Sigmoid colon (tissue), 7 donors: ENCODE results near the gene CCDC154. TPM values are rescaled to one million over a fixed set of nuclear protein-coding genes. Genes with fewer than 3 reads are reported as not detected.

Source experiments
- DNase-seq: peaks from one replicate; pipeline ENCODE4 v3.0.0-alpha.2; 2019
- H3K27ac ChIP-seq, 4 donors: fragments of 200-600 bp; sonication (generic); one replicate each; pipeline ENCODE4 v1.5.1; 2016 to 2019; ENCODE audit warnings: mild to moderate bottlenecking in 1 of 4
- H3K27me3 ChIP-seq, 3 donors: fragments of 200-600 bp; sonication (generic); one replicate each; pipeline ENCODE4 v1.5.1; 2019; ENCODE audit warnings: mild to moderate bottlenecking in 1 of 3
- H3K36me3 ChIP-seq, 4 donors: fragments of 200-600 bp; sonication (generic); one replicate each; pipeline ENCODE4 v1.5.1; 2016 to 2019
- H3K4me1 ChIP-seq, 4 donors: fragments of 200-600 bp; sonication (generic); one replicate each; pipeline ENCODE4 v1.5.1; 2017 to 2019
- H3K4me3 ChIP-seq, 4 donors: fragments of 200-600 bp; sonication (generic); one replicate each; pipeline ENCODE4 v1.5.1; 2017 to 2019; ENCODE audit warnings: mild to moderate bottlenecking in 2 of 4, moderate library complexity in 1 of 4
- H3K9me3 ChIP-seq, 4 donors: fragments of 200-600 bp in 3 of 4; sonication (generic) in 3 of 4; one replicate each; pipeline versions ENCODE4 v1.5.1 to v1.6.1; 2013 to 2019
- EP300 ChIP-seq, 4 donors: sonication (generic); formaldehyde crosslinking; IDR thresholded peaks; one replicate each; pipeline ENCODE4 v1.6.1; 2017; ENCODE audit warnings: antibody characterized with exemption in 4 of 4
- POLR2A ChIP-seq, 2 donors: fragments of 450-650 bp; IDR thresholded peaks; one replicate each; pipeline ENCODE4 v1.6.1; 2016; ENCODE audit warnings: antibody characterized with exemption in 2 of 2, mild to moderate bottlenecking in 2 of 2, moderate library complexity in 2 of 2
- POLR2AphosphoS5 ChIP-seq, 4 donors: sonication (generic); formaldehyde crosslinking; IDR thresholded peaks; one replicate each; pipeline ENCODE4 v1.6.1; 2017; ENCODE audit warnings: antibody characterized with exemption in 4 of 4
- WGBS, 2 donors: extraction: QIAGEN DNeasy Blood & Tissue Kit; methylation state at CpG; one replicate each; pipeline ENCODE4 v1.1.7; 2013; 5-methylcytosine and 5-hydroxymethylcytosine counted together
- intact Hi-C: fragments of 100-400 bp; cut with DNase I; formaldehyde crosslinking; loops from one replicate; pipeline ENCODE4 v1.15.1; 2023
- polyA plus RNA-seq, 3 donors: library from polyadenylated mRNA; stranded (reverse); fragments of 200-250 nt; gene quantifications; one replicate each; pipeline ENCODE4 v1.2.3, GENCODE V29; 2013
- total RNA-seq, 4 donors: library from RNA; depleted of rRNA; stranded (reverse); fragments of >200 nt; gene quantifications; one replicate each; pipeline ENCODE4 v1.1.0, GENCODE V29; 2016
- TF ChIP-seq, protein P1 (sequence below), 4 experiments: fragments of 450-650 bp in 3 of 4; fragments of 200-600 bp in 1 of 4; IDR thresholded peaks; one replicate each; pipeline ENCODE4 v1.5.1; 2016 to 2019; ENCODE audit warnings: antibody characterized with exemption in 4 of 4, mild to moderate bottlenecking in 3 of 4, moderate library complexity in 2 of 4
- donor health status: healthy with polysubstance abuse.
- donor health status: Bipolar disorder and iron deficiency.
- donor health status: healthy.

Gene CCDC154
- total and polyA plus RNA-seq, 7 donors, result 0.55 to 1.4 TPM; not detected in 5

DNA sequence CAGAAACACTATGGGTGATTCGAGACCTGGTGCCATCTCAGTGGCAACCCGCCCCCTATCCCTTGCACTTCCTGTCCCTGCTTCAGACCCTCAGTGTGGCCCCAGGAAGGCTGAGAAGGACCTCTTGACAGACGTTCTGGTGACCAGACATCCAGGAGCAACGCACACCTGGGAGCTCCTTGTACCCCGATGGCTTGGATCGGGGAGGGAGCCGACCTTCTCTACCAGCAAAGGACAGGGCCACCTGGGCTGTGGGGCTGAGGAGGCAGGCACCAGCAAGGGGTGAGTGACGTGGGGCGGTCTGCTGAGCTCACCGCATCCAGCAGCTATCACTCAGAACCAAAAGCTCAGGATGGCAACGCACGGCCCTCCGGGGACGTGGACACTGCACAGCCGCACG is 57.0 kb downstream of the CCDC154 start:
- no peak for TF ChIP-seq POLR2AphosphoS5 (IDR thresholded peaks at IDR 0.05)
- TF ChIP-seq EP300 (IDR thresholded peaks at IDR 0.05), result no peak
- no peak for TF ChIP-seq POLR2A (IDR thresholded peaks at IDR 0.05)
- TF ChIP-seq, protein P1, sequence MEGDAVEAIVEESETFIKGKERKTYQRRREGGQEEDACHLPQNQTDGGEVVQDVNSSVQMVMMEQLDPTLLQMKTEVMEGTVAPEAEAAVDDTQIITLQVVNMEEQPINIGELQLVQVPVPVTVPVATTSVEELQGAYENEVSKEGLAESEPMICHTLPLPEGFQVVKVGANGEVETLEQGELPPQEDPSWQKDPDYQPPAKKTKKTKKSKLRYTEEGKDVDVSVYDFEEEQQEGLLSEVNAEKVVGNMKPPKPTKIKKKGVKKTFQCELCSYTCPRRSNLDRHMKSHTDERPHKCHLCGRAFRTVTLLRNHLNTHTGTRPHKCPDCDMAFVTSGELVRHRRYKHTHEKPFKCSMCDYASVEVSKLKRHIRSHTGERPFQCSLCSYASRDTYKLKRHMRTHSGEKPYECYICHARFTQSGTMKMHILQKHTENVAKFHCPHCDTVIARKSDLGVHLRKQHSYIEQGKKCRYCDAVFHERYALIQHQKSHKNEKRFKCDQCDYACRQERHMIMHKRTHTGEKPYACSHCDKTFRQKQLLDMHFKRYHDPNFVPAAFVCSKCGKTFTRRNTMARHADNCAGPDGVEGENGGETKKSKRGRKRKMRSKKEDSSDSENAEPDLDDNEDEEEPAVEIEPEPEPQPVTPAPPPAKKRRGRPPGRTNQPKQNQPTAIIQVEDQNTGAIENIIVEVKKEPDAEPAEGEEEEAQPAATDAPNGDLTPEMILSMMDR (IDR thresholded peaks at IDR 0.05), result no peak
- H3K27me3 ChIP-seq, result no peaks in the 10 kb centered on the region
- 93 to 94% methylated on average over 16 of the region's 16 CpGs for WGBS, 2 donors
- H3K36me3 ChIP-seq, result peaks cover 27 to 70% (median 48%) of the 10 kb centered on the region in 4 donors
- H3K9me3 ChIP-seq, result no peaks in the 10 kb centered on the region
- intact Hi-C loops, result no loop called here
- H3K4me3 ChIP-seq, result no peak overlapping the region
- no peak for DNase-seq
- H3K4me1 ChIP-seq, result no peaks in the 10 kb centered on the region
- no peak overlapping the region for H3K27ac ChIP-seq

DNA sequence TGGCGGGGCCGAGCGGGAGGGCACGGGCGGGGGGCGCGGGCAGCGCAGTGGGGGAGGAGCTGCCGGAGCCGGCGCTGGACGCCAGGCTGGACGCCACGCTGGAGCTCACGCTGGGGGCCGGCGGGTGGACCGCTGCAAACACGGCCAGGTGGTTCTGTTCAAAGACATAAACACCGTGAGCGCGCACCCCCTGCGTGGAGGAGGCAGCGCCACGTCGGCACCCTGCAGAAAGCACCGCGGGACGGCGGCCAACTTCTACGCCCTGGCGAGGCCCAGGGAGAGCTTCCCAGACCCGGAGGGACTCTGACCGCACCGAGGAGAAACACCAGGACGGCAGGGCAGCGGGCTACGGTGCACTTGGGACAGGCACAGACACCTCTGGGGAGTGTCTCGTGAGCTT is 59.1 kb downstream of the CCDC154 start:
- no peaks in the 10 kb centered on the region for H3K27me3 ChIP-seq
- H3K36me3 ChIP-seq, result peaks cover 19 to 68% (median 40%) of the 10 kb centered on the region in 4 donors
- no peak overlapping the region for H3K27ac ChIP-seq
- WGBS, 2 donors, result 97% methylated on average over 39 of the region's 39 CpGs
- no peaks in the 10 kb centered on the region for H3K9me3 ChIP-seq
- no peaks in the 10 kb centered on the region for H3K4me1 ChIP-seq
- DNase-seq, result no peak
- intact Hi-C loops, result no loop called here
- TF ChIP-seq POLR2A (IDR thresholded peaks at IDR 0.05) (no peak), POLR2AphosphoS5 (IDR thresholded peaks at IDR 0.05) (no peak), EP300 (IDR thresholded peaks at IDR 0.05) (no peak)
- TF ChIP-seq, protein P1 (IDR thresholded peaks at IDR 0.05), result no peak
- no peak overlapping the region for H3K4me3 ChIP-seq

Other genes starting within 250 kb of the CCDC154 start
- gene TPSG1, start 219.3 kb downstream of the CCDC154 start, total RNA-seq, result 1 to 10 TPM in 1 of 4 donors, not detected in 3; 1.4 TPM
- gene TPSG1, start 219.3 kb downstream of the CCDC154 start, polyA plus RNA-seq, result 10 to 100 TPM; 21.5 to 73.9 (median 59.9) TPM
- gene TPSB2, start 214.4 kb downstream of the CCDC154 start, total RNA-seq, result 100 to 1,000 TPM in 1 of 4 donors, 10 to 100 TPM in 3; 12.2 to 182 (median 17.6) TPM
- gene TPSB2, start 214.4 kb downstream of the CCDC154 start, polyA plus RNA-seq, result 10 to 100 TPM in 2 of 3 donors, 1 to 10 TPM in 1; 7.9 to 27.6 (median 11.0) TPM
- 100 to 1,000 TPM in 1 of 4 donors, 10 to 100 TPM in 3; 10.2 to 118 (median 17.3) TPM for gene TPSAB1, start 203.9 kb downstream of the CCDC154 start, total RNA-seq
- 10 to 100 TPM in 1 of 3 donors, 1 to 10 TPM in 2; 5.1 to 25.2 (median 8.9) TPM for gene TPSAB1, start 203.9 kb downstream of the CCDC154 start, polyA plus RNA-seq
- gene TPSD1, start 188.5 kb downstream of the CCDC154 start, total RNA-seq, result 1 to 10 TPM in 1 of 4 donors, not detected in 3; 5.3 TPM
- gene TPSD1, start 188.5 kb downstream of the CCDC154 start, polyA plus RNA-seq, result 1 to 10 TPM in 1 of 3 donors, under 1 TPM in 1, not detected in 1; 0.71 to 1.2 TPM
- 10 to 100 TPM; 44.0 to 95.3 (median 61.5) TPM for gene UBE2I, start 134.9 kb downstream of the CCDC154 start, total RNA-seq
- 10 to 100 TPM; 38.4 to 85.1 (median 45.3) TPM for gene UBE2I, start 134.9 kb downstream of the CCDC154 start, polyA plus RNA-seq
- gene BAIAP3, start 110.9 kb downstream of the CCDC154 start, total RNA-seq, result 1 to 10 TPM in 3 of 4 donors, not detected in 1; 1.1 to 1.8 (median 1.6) TPM
- gene BAIAP3, start 110.9 kb downstream of the CCDC154 start, polyA plus RNA-seq, result 1 to 10 TPM in 2 of 3 donors, under 1 TPM in 1; 0.60 to 5.5 (median 1.8) TPM
- gene TSR3, start 92.7 kb downstream of the CCDC154 start, total RNA-seq, result 100 to 1,000 TPM in 2 of 4 donors, 10 to 100 TPM in 2; 83.4 to 107 (median 98.3) TPM
- 10 to 100 TPM; 59.0 to 69.1 (median 66.9) TPM for gene TSR3, start 92.7 kb downstream of the CCDC154 start, polyA plus RNA-seq
- gene GNPTG, start 92.6 kb downstream of the CCDC154 start, total RNA-seq, result 10 to 100 TPM; 42.1 to 60.1 (median 43.7) TPM
- gene GNPTG, start 92.6 kb downstream of the CCDC154 start, polyA plus RNA-seq, result 10 to 100 TPM; 28.0 to 46.0 (median 30.6) TPM
- gene UNKL, start 29.9 kb downstream of the CCDC154 start, total RNA-seq, result 10 to 100 TPM; 19.6 to 29.1 (median 20.7) TPM
- 10 to 100 TPM in 2 of 3 donors, 1 to 10 TPM in 1; 2.1 to 13.0 (median 10.8) TPM for gene UNKL, start 29.9 kb downstream of the CCDC154 start, polyA plus RNA-seq
- gene UQCC4, start 23.8 kb downstream of the CCDC154 start, total RNA-seq, result 10 to 100 TPM in 3 of 4 donors, 1 to 10 TPM in 1; 8.3 to 17.4 (median 15.6) TPM
- gene UQCC4, start 23.8 kb downstream of the CCDC154 start, polyA plus RNA-seq, result 10 to 100 TPM; 25.8 to 32.6 (median 27.0) TPM
- not detected for gene PERCC1, start 13.5 kb downstream of the CCDC154 start, total RNA-seq
- under 1 TPM in 1 of 3 donors, not detected in 2; 0.07 TPM for gene PERCC1, start 13.5 kb downstream of the CCDC154 start, polyA plus RNA-seq
- 10 to 100 TPM; 31.0 to 78.7 (median 42.2) TPM for gene CLCN7, start 30.5 kb upstream of the CCDC154 start, total RNA-seq
- gene CLCN7, start 30.5 kb upstream of the CCDC154 start, polyA plus RNA-seq, result 10 to 100 TPM in 1 of 3 donors, 1 to 10 TPM in 2; 4.2 to 55.4 (median 5.5) TPM
- not detected for gene PTX4, start 44.4 kb upstream of the CCDC154 start, total RNA-seq
- not detected for gene PTX4, start 44.4 kb upstream of the CCDC154 start, polyA plus RNA-seq
- 10 to 100 TPM; 12.5 to 31.3 (median 18.1) TPM for gene TELO2, start 48.8 kb upstream of the CCDC154 start, total RNA-seq
- gene TELO2, start 48.8 kb upstream of the CCDC154 start, polyA plus RNA-seq, result 10 to 100 TPM; 10.4 to 60.3 (median 12.0) TPM
- gene TMEM204, start 89.1 kb upstream of the CCDC154 start, total RNA-seq, result 10 to 100 TPM; 38.0 to 46.0 (median 42.3) TPM
- 10 to 100 TPM in 2 of 3 donors, 1 to 10 TPM in 1; 2.5 to 16.2 (median 15.7) TPM for gene TMEM204, start 89.1 kb upstream of the CCDC154 start, polyA plus RNA-seq
- 10 to 100 TPM in 3 of 4 donors, 1 to 10 TPM in 1; 9.2 to 36.8 (median 16.8) TPM for gene IFT140, start 167.5 kb upstream of the CCDC154 start, total RNA-seq
- 10 to 100 TPM in 1 of 3 donors, 1 to 10 TPM in 2; 3.7 to 10.2 (median 4.8) TPM for gene IFT140, start 167.5 kb upstream of the CCDC154 start, polyA plus RNA-seq
- 10 to 100 TPM in 1 of 4 donors, 1 to 10 TPM in 3; 6.4 to 24.6 (median 8.0) TPM for gene CRAMP1, start 167.8 kb upstream of the CCDC154 start, total RNA-seq
- 10 to 100 TPM in 1 of 3 donors, 1 to 10 TPM in 2; 2.4 to 13.5 (median 2.5) TPM for gene CRAMP1, start 167.8 kb upstream of the CCDC154 start, polyA plus RNA-seq
- gene JPT2, start 233.7 kb upstream of the CCDC154 start, total RNA-seq, result 10 to 100 TPM; 12.4 to 18.1 (median 17.3) TPM
- 10 to 100 TPM; 25.2 to 53.7 (median 33.8) TPM for gene JPT2, start 233.7 kb upstream of the CCDC154 start, polyA plus RNA-seq